GM18526 (cell line): ENCODE results near the gene USP36.

Experiments used
- POLR2A ChIP-seq: IDR thresholded peaks from 3 replicates; pipeline ENCODE4 v1.6.1; 2011; ENCODE audit not compliant: insufficient read length; ENCODE audit errors: extremely low read depth

USP36 gene

DNA sequence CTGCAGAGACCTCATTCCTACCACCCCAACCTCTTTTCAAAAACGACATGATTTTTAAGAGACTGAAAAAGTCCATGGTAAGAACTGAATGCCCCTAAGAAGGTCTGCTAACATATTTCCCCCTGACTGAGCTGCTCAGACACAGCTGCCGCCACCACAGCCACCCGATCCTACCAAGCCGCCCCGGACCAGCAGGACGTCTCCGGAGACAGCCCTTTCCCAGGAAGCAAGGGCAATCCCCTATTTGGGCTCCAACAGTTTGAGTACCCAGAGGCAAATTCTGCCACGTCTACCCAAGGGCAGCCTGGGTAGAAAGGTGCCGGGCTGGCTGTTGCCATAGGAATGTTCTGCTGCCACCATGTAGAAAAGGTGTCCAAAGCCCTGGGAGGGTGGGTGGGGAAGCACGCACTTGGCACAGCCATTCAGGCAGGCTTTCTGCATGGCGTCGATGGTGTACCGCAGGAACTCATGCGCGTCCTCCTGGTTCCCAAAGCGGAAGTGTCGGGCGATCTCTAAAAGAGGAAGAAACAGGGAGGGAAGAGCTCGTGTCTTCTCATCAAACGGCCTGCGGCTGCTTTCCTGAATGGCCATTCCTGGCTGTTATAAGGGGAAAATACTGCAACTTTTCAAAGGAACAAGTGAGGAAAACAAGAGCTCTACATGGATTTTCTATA is 13.6 kb downstream of the USP36 start:
- no peak for TF ChIP-seq POLR2A

DNA sequence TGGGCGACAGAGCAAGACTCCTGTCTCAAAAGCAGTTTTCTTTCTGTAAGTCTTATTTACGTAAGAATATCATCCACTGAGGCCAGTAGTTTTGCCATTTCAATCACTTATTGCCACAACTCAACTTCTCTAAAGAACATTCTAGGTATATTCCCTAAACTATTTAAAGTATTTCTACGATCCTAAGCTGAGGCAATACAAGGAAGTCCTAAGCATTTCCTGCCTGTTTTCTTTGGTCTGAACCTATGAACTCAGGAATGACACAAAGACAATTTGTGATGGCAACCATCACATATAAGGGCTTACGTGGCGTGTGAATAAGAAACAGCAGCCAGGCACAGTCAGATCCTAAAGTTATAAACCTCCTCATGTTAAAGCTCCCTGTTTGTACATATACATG is 14.2 kb downstream of the USP36 start:
- no peak for TF ChIP-seq POLR2A

DNA sequence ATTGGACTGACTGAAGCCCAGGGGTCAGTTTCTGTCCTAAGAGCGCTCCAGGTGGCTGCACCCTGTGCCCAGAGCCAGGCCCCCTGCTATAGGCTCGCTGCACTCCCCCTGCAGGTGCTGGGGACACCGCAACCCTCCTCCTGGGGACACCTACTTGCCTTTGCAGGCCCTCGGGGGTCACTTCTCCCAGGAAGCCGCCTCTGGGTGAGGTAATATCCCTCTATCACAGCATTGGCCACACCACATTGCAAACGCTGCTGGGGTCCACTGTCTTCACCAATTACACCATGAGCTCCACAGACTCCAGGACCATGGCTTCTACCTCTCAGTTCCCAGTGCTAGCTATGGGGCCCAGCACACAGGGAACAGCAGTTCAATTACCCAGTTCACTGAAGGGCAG is 14.9 kb downstream of the USP36 start:
- no peak for TF ChIP-seq POLR2A

DNA sequence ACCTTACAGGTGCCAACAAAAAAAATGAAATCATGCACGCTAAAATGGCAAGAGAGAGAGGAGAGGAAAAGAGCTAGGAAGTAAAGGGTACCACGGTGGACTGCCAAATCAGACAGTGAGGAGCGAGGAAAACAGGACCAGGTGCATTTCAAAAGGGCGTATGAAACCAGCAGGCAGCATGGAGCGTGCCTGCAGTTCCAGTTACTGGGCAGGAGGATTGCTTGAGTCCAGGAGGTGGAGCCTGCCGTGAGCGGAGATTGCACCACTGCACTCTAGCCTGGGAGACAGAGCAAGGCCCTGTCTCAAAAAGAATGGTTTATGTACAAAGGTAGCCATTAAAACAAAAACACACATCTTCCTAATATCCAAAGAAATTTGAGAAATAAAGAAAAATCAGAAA is 16.4 kb downstream of the USP36 start:
- no peak for TF ChIP-seq POLR2A

DNA sequence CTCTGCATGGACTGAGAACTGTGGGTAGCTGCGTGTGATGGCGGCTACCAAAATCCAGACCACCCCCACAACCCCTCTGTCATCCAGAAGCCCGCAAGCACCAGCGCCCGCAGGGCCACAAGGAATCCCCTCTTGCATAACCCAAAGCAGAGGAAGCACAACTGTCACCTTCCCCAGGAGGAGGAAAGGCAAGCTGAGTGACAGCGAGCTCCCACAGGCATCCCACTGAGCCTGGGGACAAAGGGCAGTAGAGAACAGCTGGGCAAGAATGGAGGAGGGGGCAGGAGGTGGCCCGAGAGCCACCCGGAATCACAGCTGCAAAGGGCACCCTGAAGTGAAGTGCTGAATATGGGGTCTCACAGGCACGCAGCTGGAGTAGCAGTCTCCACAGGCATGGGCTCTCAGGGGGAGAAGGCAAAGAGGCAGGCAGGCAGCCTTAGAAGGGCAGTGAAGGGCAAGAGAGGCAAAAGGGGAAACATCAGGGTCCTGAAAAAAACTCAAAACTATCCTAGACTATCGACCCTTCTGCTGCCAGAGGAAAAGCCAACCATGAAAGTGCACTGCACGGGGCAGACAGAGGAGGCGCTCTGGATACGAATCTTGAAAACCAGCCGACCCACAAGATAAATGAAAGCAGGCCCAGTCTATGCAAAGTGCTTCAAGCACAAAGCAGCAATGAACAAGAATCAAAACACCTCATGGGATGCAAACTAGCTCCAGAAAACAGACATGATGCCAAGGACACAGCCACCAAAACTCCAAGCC is 17.1 kb downstream of the USP36 start:
- no peak for TF ChIP-seq POLR2A

DNA sequence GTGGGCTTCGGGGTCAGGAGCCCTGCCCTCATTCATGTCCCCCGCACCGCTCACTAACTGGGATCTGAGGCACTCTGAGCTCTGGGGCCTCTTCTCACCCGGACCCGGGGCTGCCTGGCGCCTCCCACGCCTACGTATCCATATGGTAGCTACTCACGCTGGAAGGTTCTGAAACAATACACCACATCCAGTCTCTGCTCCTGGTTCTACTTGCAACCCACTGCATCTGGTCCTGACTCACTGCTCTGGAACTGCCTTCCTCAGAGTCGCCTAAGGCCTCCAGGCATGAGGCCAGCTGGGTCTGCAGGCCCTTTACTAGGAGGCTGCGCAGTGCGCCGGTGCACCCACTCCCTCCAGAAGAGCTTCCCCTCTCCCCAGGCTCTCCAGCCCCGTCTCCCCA is 18.1 kb downstream of the USP36 start:
- no peak for TF ChIP-seq POLR2A

DNA sequence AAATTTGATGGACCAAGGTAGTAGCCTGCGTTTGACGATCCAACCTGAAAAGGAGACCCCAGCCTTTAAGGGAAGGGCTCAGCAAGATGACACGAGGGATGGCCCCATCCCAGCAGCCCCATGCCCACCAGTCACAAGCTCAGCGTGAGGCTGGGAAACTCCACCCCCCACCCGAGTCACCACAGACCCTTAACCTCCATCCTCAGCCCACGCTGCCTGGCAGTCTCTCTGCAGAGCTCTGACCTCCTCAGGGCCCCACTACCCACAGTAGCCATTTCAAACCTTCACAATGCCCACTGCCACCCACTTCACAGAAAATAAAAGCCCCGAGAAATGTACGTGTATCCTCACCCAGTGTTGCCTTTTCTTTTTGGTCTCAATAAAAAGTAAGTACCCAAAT is 18.7 kb downstream of the USP36 start:
- TF ChIP-seq POLR2A = no peak

DNA sequence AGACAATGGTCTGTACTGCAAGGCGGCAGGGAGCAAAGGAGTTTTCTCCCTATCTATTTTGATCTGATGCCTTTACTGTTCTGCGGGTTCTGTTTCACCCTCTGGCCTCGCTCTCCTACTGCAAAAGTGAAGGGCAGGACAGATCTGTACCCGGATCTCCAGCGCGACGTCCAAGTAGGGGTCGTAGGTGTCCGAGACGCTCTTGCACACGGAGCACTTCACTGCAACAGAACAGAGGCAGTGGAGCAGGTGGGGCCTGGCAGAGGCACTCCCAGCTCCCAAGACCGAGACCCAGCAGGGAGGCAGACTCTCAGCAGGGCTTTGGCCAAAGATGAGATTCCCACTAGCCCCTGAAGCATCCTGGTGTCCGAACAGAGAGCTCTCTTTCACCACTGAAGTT is 19.8 kb downstream of the USP36 start:
- no peak for TF ChIP-seq POLR2A

DNA sequence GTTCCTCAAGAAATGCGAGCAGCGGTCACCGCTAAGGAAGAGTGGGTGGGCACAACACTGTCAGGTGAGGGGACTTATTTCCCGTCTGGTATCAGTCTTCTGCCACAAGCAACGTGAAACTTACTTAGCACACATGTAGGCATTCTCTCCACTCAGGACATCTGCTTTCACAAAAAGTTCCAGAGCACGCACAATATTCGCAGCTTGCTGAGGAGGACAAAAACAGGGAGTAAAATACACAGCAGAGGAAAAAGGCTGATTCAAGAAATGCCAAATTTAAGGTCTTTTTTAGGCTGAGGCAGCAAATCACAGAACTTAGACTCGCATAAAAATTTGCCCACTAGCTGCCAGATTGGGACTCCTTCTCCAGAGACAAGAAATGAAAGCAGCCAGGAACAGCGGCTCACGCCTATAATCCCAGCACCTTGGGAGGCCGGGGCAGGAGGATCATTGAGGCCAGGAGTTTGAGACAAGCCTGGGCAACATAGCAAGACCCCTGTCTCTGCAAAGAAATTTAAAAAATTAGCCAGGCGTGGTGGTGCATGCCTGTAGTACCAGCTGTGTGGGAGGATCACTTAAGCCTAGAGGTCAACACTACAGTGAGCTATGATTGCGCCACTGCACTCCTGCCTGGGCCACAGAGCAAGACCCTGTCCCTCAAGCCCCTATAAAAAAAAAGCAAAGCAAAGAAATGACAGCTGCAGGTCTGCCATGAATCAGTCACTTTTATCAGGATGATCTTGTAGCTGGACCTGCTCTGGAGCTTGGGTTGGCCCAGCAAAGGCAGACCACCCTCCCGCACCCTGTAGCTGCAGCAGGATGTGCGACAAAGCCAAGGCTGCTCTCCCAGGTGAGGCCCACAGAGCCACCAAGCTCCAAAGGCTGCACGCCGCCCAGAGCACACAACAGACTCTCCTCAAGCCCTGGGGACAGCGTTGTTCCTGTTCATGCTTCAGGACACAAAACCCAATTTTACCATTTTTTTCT is 20.5 kb downstream of the USP36 start:
- TF ChIP-seq POLR2A = no peak

DNA sequence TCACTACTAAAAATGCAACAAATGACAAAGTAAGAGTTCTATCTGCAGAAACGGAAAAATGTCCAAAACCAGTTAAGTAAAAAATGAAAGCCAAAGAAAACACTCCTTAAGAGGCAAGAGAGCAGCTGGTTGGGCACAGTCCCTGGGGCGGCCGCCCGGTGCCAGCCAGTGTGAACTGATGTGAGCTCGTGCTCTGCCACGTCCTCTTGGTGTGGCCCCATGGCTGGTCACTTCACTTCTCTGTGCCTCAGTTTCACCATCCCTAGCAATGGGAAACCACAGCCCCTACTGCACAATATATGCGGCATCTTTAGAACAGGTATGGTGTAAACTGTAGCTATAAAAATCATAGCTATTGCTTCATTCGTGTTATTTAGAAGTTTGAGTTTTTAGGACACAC is 21.2 kb downstream of the USP36 start:
- no peak for TF ChIP-seq POLR2A

DNA sequence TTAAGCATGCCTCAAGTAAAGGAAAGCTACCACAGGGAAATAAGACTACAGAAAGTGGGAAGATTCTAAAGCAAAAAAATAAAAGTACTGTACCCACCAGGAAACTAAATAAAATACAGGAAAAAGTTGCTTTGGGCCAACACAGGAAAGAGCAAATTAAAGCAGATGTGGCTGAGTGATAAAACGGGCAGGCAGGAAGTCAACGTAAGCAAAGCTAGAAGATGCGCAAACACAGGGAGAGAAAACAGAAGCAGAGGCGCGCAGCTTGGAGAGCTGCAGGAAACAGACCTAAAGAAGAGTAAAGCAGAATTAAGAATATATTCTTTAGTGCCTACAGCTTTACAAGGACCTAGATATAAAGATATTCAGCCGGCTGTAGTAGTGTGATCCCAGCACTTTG is 21.7 kb downstream of the USP36 start:
- no peak for TF ChIP-seq POLR2A

DNA sequence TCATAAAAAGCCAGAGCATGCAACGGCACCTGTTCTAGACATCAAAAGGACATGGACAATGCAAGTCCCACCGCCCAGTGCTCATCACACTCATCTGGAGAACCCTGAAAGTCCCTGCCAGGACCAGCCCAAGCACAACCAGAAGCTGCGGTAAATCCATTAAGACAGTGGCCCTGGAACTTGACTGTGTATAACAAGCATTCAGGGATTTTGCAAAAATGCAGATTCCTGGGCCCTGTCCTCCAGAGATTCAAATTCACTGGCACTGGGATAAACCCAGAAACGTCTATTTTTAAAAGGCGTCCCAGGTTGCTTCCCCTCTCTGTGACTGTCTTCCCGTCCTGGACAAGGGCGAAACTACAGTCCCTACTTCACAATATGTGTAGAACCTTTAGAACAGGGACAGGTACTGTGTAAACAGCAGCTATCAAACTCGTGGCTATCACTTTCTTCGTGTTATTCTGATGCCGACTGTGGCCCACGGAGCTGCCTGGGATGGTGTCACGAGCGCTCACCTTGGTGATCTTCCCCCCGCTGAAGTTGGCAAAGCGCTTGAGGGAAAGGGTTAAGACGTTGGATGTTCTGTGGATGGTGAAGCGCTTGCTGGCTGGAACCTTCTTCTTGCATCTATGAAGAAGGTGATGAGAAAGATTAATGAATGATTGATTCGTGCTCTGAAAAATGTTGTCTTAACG is 22.3 kb downstream of the USP36 start:
- no peak for TF ChIP-seq POLR2A

DNA sequence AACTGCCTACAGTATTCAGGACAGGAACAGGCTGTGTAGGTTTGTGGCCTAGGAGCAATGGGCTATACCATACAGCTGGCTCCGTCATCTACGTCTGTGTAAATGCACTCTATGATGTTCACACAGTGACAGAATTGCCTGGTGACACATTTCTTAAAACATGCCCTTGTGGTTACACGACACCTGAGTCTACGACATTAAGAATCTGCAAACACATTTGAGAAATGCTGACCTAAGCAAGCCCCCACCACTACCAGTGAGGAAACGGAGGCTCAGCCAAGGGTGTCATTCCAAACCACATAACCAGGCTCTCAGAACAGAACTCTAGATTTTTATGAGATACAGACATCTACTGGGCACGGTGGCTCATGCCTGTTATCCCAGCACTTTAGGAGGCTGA is 23.5 kb downstream of the USP36 start:
- TF ChIP-seq POLR2A = no peak

DNA sequence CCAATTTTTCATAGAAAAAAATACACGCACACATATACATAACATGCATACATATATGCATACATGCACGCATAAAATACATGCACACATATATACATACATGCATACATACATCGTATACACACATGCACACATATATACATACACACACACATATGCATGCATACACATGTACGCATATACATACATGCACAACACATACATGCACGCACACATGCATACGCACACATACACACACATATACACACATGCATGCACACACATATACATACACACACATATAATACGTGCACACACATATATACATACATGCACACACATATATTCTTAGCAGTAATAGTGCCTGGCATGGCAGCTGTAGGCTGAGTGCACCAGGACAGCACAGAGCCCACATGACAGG is 24.9 kb downstream of the USP36 start:
- no peak for TF ChIP-seq POLR2A

DNA sequence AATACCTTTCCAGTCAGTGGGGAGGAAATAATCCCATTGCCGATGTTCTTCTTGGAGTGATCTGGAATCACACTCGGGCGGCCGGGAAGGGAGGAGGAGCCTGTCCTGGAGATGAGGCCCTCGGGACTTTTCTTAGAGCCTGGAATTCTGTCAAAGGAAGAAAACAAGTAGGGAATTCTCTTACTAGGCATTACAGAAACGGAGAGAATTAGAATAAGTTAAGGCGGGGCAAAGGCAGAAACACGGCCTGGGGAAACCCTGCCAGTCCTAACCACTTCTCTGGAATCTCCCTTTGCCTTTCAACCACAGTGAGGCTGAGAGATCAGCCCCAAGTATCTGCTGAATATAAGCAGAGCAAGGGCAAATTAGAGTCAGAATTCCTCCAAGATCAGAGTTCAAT is 27.8 kb downstream of the USP36 start:
- no peak for TF ChIP-seq POLR2A
